H1 (cell line): ENCODE data around the gene NRSN1. TPM values are rescaled to one million over a fixed set of nuclear protein-coding genes. Genes with fewer than 3 reads are reported as not detected.

Source experiments
- CHD1 ChIP-seq: IDR thresholded peaks from 2 replicates; pipeline ENCODE4 v1.6.1; 2012; ENCODE audit warnings: low read depth, low read length, improper control_type of control experiment
- CTBP2 ChIP-seq: IDR thresholded peaks from 2 replicates; pipeline ENCODE4 v1.7.0; 2011; ENCODE audit warnings: borderline replicate concordance, mild to moderate bottlenecking, moderate library complexity, mixed read lengths, low read length; ENCODE audit not compliant: insufficient read depth, insufficient read length
- FOSL1 ChIP-seq: IDR thresholded peaks from 2 replicates; pipeline ENCODE4 v1.6.1; 2011; ENCODE audit warnings: mild to moderate bottlenecking, low read depth, low read length, moderate library complexity; ENCODE audit not compliant: insufficient read depth
- GABPA ChIP-seq: IDR thresholded peaks from 2 replicates; pipeline ENCODE4 v1.6.1; 2011; ENCODE audit warnings: mild to moderate bottlenecking, low read length, moderate library complexity, borderline replicate concordance; ENCODE audit not compliant: insufficient read depth
- RNF2 ChIP-seq: fragments of 200-900, 300-1000 bp; sonication (generic); IDR thresholded peaks from 2 replicates; pipeline ENCODE4 v1.7.1; 2016; ENCODE audit warnings: borderline replicate concordance, low read depth, mild to moderate bottlenecking, antibody characterized with exemption, low read length; ENCODE audit not compliant: poor library complexity, severe bottlenecking; ENCODE audit errors: missing control alignments
- SAP30 ChIP-seq: fragments of 300-600 bp; sonication (generic); IDR thresholded peaks from 2 replicates; pipeline ENCODE4 v1.7.1; 2012; ENCODE audit warnings: low read length, moderate library complexity, mild to moderate bottlenecking, inconsistent platforms; ENCODE audit not compliant: insufficient read depth, insufficient replicate concordance
- SIN3A ChIP-seq, 2 experiments: IDR thresholded peaks in 1 of 2; conservative IDR thresholded peaks in 1 of 2; 2 replicates each; pipeline ENCODE4 v1.6.1; 2011 to 2012; ENCODE audit warnings: low read length in 2 of 2, improper control_type of control experiment in 1 of 2, low read depth in 1 of 2, mild to moderate bottlenecking in 1 of 2
- TAF7 ChIP-seq: optimal IDR thresholded peaks from 2 replicates; pipeline ENCODE3; 2011; ENCODE audit warnings: low read depth, mild to moderate bottlenecking, inconsistent platforms, low read length, moderate library complexity, borderline replicate concordance
- YY1 ChIP-seq: IDR thresholded peaks from 2 replicates; pipeline ENCODE4 v1.6.1; 2011; ENCODE audit warnings: low read depth, mild to moderate bottlenecking, low read length
- polyA plus RNA-seq, 7 experiments: library from polyadenylated mRNA; depleted of rRNA in 3 of 7; stranded (reverse) in 5 of 7; unstranded in 2 of 7; fragments of >200 nt in 5 of 7; fragments of 200-250 nt in 2 of 7; gene quantifications; 1 replicate in 5 of 7; 2 replicates in 1 of 7; 4 replicates in 1 of 7; pipeline versions ENCODE4 v1.2.1 to v1.2.3, GENCODE V29; 2011 to 2013; ENCODE audit warnings: missing spikeins in 2 of 7, mixed read lengths in 2 of 7
- total RNA-seq: library from RNA; stranded (reverse); fragmentation: NEBNext Ultra II Directional; extraction: Animal tissue kit (Norgen Biotek cat#: 25700); gene quantifications from 2 replicates; pipeline ENCODE4 v1.2.1, GENCODE V29; 2021

The NRSN1 gene
- total and polyA plus RNA-seq, 2 of the 8 experiments (the other 6 are each of a cell fraction or from before 2014, with no cell fraction given), result 0.15 to 0.78 TPM

DNA sequence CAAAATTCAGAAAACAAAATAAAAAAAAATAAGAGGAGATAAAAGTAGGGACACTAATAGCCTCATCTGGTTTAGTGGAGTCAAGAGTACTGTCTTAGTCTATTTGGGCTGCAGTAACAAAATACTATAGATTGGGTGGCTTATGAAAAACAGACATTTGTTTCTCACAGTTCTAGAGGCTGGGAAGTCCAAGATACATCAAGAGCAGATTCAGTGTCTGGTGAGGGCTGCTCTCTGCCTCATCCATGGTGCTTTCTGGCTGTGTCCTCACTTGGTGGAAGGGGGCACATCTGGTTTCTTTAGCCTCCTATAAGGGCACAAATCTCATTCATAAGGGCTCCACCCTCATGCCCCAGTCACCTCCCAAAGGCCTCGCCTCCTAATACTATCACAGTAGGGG lies 26.0 kb downstream of the NRSN1 start (continued):
- no peak for TF ChIP-seq CTBP2
- no peak for TF ChIP-seq GABPA
- no peak for TF ChIP-seq TAF7
- TF ChIP-seq RNF2, result no peak
- no peak for TF ChIP-seq SIN3A (conservative IDR thresholded peaks at IDR 0.05 in 1 of 2, IDR thresholded peaks at IDR 0.05 in 1 of 2; ENCODE audit: low read depth in 1 of 2, low read length in 2 of 2)
- TF ChIP-seq FOSL1, result no peak
- no peak for TF ChIP-seq SAP30
- no peak for TF ChIP-seq CHD1
- no peak for TF ChIP-seq YY1
